NCI-H1105 (cell line): Measurements from ENCODE around the gene WLS.

Experiments used
- DNase-seq: peaks from one replicate; lab custom pipeline; 2025; lab: John Stamatoyannopoulos, UW

The WLS gene

GRCh38 chr1:68085752-68086151, 146.6 kb downstream of the WLS start:
- DNase-seq, result no peak

GRCh38 chr1:68083686-68084085, 148.6 kb downstream of the WLS start:
- no peak for DNase-seq

GRCh38 chr1:68081775-68082283, 150.5 kb downstream of the WLS start:
- DNase-seq, result no peak

- no peak for DNase-seq
Measured at GRCh38 chr1:68078647-68079046, 153.7 kb downstream of the WLS start.
